ENCODE measurements around the gene FOXP1.

The FOXP1 gene

GRCh38 chr3:71104556-71104955 is 479.0 kb downstream of the FOXP1 start:
- intact Hi-C loops (cut with DNase I; ENCODE audit: low total_unique reads) = no loop called here
- peak overlapping the region; percentile 40 to 59 for H3K27ac ChIP-seq
- TF ChIP-seq CTCF (IDR thresholded peaks at IDR 0.05) = no peak
- no peaks in the 10 kb centered on the region for H3K27me3 ChIP-seq
- no peak for DNase-seq
- H3K4me1 ChIP-seq = peaks cover 0 to 100% (median 65%) of the 10 kb centered on the region in 4 donors
- H3K9me3 ChIP-seq = no peaks in the 10 kb centered on the region
- H3K4me3 ChIP-seq = no peak overlapping the region
- H3K36me3 ChIP-seq = no peaks in the 10 kb centered on the region

- Histone ChIP-seq H3K9me3 (no peaks in the 10 kb centered on the region), H3K27me3 (no peaks in the 10 kb centered on the region), H3K4me3 (no peak overlapping the region), H3K36me3 (no peaks in the 10 kb centered on the region), H3K4me1 (peaks cover 0 to 100% (median 66%) of the 10 kb centered on the region in 4 donors), H3K27ac (peak overlapping the region; percentile 40 to 59)
- intact Hi-C loops (cut with DNase I; ENCODE audit: low total_unique reads) = no loop called here
- DNase-seq = no peak
- no peak for TF ChIP-seq CTCF (IDR thresholded peaks at IDR 0.05)
These were observed 479.4 kb downstream of the FOXP1 start for GRCh38 chr3:71104121-71104541.

- TF ChIP-seq CTCF (IDR thresholded peaks at IDR 0.05) = no peak
- peak in 1 of 2 donors; percentile 58 for DNase-seq
- no peaks in the 10 kb centered on the region for H3K36me3 ChIP-seq
- no peaks in the 10 kb centered on the region for H3K27me3 ChIP-seq
- intact Hi-C loops (cut with DNase I; ENCODE audit: low total_unique reads) = no loop called here
- peak overlapping the region; percentile 48 to 59 for H3K27ac ChIP-seq
- no peaks in the 10 kb centered on the region for H3K9me3 ChIP-seq
- no peak overlapping the region for H3K4me3 ChIP-seq
- peaks cover 0 to 100% (median 69%) of the 10 kb centered on the region in 4 donors for H3K4me1 ChIP-seq
These were observed 480.1 kb downstream of the FOXP1 start for GRCh38 chr3:71103430-71103921.

GRCh38 chr3:71102111-71102983 is 481.2 kb downstream of the FOXP1 start:
- DNase-seq = no peak
- peak overlapping the region; percentile 48 to 69 for H3K27ac ChIP-seq
- intact Hi-C loops (cut with DNase I; ENCODE audit: low total_unique reads) = no loop called here
- peaks cover 0 to 93% (median 62%) of the 10 kb centered on the region in 4 donors for H3K4me1 ChIP-seq
- no peaks in the 10 kb centered on the region for H3K9me3 ChIP-seq
- TF ChIP-seq CTCF (IDR thresholded peaks at IDR 0.05) = no peak
- H3K36me3 ChIP-seq = no peaks in the 10 kb centered on the region
- peak overlapping the region; percentile 2 to 9 for H3K4me3 ChIP-seq
- no peaks in the 10 kb centered on the region for H3K27me3 ChIP-seq

- Histone ChIP-seq H3K27me3 (no peaks in the 10 kb centered on the region), H3K4me3 (peak overlapping the region; percentile 2 to 9), H3K9me3 (no peaks in the 10 kb centered on the region), H3K4me1 (peaks cover 0 to 86% (median 59%) of the 10 kb centered on the region in 4 donors), H3K36me3 (no peaks in the 10 kb centered on the region), H3K27ac (peak overlapping the region; percentile 48 to 69)
- DNase-seq = no peak
- no peak for TF ChIP-seq CTCF (IDR thresholded peaks at IDR 0.05)
- intact Hi-C loops (cut with DNase I; ENCODE audit: low total_unique reads) = no loop called here
These were observed 481.9 kb downstream of the FOXP1 start for GRCh38 chr3:71101626-71102025.

Data from tibial artery (tissue), 4 donors.